Measurements from ENCODE around the gene TBL1Y. TPM values are rescaled to one million over a fixed set of nuclear protein-coding genes. Genes with fewer than 3 reads are reported as not detected.

TBL1Y gene
- polyA plus RNA-seq, 6 donors from 2014 or later: not detected

DNA sequence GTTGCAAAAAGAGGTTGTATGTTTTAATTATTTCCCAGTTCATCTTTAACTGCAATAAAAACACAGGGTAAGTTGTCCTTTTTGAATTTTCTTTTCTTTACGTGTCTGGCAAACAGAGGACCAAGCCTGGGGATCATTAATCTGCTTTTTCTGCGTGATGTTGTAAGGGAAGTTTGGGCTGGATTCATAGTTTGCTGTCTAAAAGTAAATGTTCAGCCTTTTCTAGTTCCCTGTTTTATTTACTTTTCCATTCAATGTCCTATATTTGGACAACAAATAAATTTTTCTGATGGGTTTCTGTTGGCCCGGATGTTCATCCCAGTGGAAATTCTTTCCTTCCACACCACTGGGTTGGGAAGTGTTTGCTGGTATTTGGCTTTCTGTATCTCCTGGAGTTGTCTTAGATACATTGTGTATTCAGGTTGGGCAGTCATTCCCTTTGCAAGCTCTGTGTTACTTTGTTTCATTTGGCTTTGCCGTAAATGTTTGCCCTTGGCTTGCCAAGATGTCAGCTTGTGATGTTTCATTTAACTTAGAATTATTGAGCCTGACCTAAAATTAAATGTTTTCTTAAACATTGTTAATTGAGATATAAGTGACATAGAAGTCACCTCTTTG, 21.4 kb downstream of the TBL1Y start:
- no peak for DNase-seq
- Mint-ChIP-seq H3K27ac (no peak overlapping the region), H3K27me3 (no peaks in the 10 kb centered on the region), H3K9me3 (no peaks in the 10 kb centered on the region), H3K36me3 (no peaks in the 10 kb centered on the region), H3K4me3 (no peak overlapping the region), H3K4me1 (no peaks in the 10 kb centered on the region)
- ATAC-seq (ENCODE audit: low read depth in 2 of 2): no peak

DNA sequence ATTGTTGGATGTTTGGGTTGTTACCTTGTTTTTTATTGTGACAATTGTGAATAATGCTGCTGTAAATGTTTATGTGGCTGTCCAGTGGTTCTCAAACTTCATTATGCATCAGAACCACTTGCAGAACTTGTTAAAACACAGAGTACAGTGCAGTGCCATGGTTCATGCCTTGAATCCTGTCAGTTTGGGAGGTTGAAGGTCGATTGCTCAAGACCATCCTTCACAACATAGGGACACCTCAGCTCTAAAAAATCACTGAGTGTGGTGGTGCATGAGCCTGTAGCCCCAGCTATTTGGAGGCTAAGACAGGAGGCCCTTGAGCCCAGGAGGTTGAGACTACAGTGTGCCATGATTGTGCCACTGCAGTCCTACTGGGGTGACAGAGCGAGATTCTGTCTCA, 25.0 kb downstream of the TBL1Y start:
- Mint-ChIP-seq H3K27me3 (no peaks in the 10 kb centered on the region), H3K27ac (no peak overlapping the region), H3K36me3 (no peaks in the 10 kb centered on the region), H3K9me3 (no peaks in the 10 kb centered on the region), H3K4me3 (no peak overlapping the region), H3K4me1 (no peaks in the 10 kb centered on the region)
- ATAC-seq (ENCODE audit: low read depth in 2 of 2) (no peak), DNase-seq (no peak)

DNA sequence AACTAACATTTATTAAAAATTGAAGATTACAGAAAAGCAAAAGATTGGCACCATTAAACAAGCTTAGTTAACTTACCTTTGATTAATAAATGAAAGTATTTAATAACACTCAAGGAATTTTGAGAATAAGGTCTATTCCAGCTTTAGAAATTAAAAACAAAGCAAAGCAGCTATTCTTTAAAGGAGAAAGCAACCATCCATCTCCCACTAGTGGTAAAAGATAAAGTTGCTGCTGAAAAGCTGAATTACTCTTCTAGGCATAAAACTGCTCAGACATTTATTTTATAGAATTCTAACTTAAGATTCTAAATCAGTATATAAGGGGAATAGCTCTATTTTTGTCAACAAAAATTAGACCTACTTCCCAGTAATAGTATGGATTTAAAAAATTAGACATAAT, 37.2 kb downstream of the TBL1Y start:
- Mint-ChIP-seq H3K27ac (no peak overlapping the region), H3K4me1 (no peaks in the 10 kb centered on the region), H3K36me3 (no peaks in the 10 kb centered on the region), H3K9me3 (no peaks in the 10 kb centered on the region), H3K27me3 (no peaks in the 10 kb centered on the region), H3K4me3 (no peak overlapping the region)
- ATAC-seq (ENCODE audit: low read depth in 2 of 2): no peak
- DNase-seq: no peak

DNA sequence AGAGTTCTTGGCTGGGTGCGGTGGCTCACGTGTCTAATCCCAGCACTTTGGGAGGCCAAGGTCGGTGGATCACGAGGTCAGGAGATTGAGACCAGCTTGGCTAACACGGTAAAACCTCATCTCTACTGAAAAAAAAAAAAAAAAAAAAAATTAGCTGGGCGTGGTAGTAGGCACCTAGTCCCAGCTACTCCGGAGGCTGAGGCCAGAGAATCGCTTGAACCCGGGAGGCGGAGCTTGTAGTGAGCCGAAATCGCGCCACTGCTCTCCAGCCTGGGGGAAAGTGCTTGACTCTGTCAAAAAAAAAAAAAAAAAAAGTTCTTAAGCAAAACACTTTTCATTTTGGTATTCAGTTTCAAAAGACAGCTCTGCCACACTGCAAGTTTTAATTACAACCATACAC, 37.9 kb downstream of the TBL1Y start:
- Mint-ChIP-seq H3K4me3 (no peak overlapping the region), H3K27ac (no peak overlapping the region), H3K36me3 (no peaks in the 10 kb centered on the region), H3K27me3 (no peaks in the 10 kb centered on the region), H3K9me3 (no peaks in the 10 kb centered on the region), H3K4me1 (no peaks in the 10 kb centered on the region)
- no peak for ATAC-seq (ENCODE audit: low read depth in 2 of 2)
- DNase-seq: no peak

DNA sequence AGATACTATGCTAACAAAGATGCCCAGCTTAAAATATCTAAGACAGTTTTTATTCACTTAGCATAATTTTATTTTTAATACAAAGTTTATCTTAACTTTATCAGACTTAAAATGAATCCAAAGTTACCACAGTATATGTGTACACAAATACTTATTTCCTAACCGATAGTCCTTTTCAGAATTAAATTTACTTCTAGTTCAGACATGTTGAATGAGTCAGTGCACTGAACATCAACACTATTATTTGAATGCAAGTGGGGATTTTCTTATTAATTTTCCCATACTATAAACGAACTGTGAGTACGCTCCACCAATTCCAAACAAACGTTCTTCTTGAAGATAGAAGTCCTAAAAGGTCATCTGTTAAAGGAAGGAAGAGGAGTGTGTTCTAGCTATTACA, 39.5 kb downstream of the TBL1Y start:
- Mint-ChIP-seq H3K9me3 (no peaks in the 10 kb centered on the region), H3K27me3 (no peaks in the 10 kb centered on the region), H3K4me1 (no peaks in the 10 kb centered on the region), H3K4me3 (no peak overlapping the region), H3K36me3 (no peaks in the 10 kb centered on the region), H3K27ac (no peak overlapping the region)
- ATAC-seq (ENCODE audit: low read depth in 2 of 2) (no peak), DNase-seq (no peak)

DNA sequence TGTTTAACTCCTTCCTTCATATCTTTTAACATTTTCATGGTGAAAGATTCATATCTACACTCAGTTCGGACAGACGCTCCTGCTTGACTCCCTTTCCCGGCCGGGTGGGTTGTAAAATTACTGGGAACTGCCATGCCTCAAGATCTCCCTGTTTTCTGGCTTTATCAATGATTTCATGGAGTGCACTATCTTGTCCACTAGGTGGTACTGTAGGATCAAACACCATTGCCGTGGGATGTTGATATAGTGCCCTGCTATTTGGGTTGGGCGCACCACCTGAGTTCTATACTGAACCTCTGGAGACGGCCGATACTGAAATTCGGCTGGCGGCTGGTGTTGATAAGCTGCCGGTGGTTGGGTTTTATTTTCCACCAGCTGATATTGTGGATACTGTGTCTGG, 54.2 kb downstream of the TBL1Y start:
- ATAC-seq (ENCODE audit: low read depth in 2 of 2): peak in 1 of 2 donors; percentile 45
- H3K36me3 Mint-ChIP-seq: no peaks in the 10 kb centered on the region
- no peak for DNase-seq
- no peaks in the 10 kb centered on the region for H3K9me3 Mint-ChIP-seq
- H3K27ac Mint-ChIP-seq: no peak overlapping the region
- no peak overlapping the region for H3K4me3 Mint-ChIP-seq
- H3K27me3 Mint-ChIP-seq: peaks cover 0 to 5% (median 0%) of the 10 kb centered on the region in 3 donors
- no peaks in the 10 kb centered on the region for H3K4me1 Mint-ChIP-seq

DNA sequence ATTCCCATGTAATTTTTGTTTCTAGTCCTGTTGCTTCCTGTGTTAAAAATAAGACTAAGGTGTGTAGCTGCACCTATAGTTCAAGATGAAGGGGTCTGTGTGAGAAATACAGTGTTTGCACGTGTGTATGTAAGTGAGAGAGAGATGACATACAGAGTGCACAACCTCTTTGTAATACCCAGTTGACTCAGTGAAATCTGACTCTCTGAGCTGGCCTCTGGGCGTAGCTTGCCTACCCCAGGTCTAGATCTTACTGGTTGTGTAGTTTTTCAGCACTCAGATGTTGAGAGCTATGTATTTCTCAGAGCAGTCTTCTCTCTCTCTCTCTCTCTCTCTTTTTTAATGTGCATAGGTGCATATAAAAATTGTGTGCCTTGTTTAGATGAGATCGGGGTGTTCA, 56.0 kb downstream of the TBL1Y start:
- ATAC-seq (ENCODE audit: low read depth in 2 of 2): no peak
- Mint-ChIP-seq H3K36me3 (no peaks in the 10 kb centered on the region), H3K4me1 (no peaks in the 10 kb centered on the region), H3K9me3 (no peaks in the 10 kb centered on the region), H3K27ac (peak overlapping the region in 1 of 6 donors; percentile 75), H3K4me3 (no peak overlapping the region), H3K27me3 (peaks cover 0 to 5% (median 0%) of the 10 kb centered on the region in 3 donors)
- no peak for DNase-seq

DNA sequence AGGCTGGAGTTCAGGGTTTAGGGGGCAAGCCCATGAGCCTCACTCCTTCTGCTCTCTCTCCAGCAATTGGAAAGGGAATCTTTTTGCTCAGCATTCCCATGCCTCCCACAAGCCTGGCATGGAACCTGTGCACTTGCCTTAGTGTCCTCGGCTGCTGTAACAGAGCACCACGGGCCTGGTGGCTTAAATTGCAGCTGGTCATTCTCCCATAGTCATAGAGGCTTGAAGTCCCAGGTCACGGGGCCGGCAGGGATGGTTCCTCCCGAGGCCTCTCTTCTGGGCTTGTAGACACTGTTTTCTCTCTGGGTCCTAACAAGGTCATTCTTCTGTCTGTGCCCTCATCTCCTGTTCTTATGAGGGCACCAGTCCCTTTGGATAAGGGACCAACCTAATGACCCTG, 57.2 kb downstream of the TBL1Y start:
- DNase-seq: no peak
- H3K27me3 Mint-ChIP-seq: peaks cover 0 to 5% (median 0%) of the 10 kb centered on the region in 3 donors
- no peak overlapping the region for H3K4me3 Mint-ChIP-seq
- no peak overlapping the region for H3K27ac Mint-ChIP-seq
- no peaks in the 10 kb centered on the region for H3K9me3 Mint-ChIP-seq
- H3K36me3 Mint-ChIP-seq: no peaks in the 10 kb centered on the region
- no peaks in the 10 kb centered on the region for H3K4me1 Mint-ChIP-seq
- ATAC-seq (ENCODE audit: low read depth in 2 of 2): no peak

DNA sequence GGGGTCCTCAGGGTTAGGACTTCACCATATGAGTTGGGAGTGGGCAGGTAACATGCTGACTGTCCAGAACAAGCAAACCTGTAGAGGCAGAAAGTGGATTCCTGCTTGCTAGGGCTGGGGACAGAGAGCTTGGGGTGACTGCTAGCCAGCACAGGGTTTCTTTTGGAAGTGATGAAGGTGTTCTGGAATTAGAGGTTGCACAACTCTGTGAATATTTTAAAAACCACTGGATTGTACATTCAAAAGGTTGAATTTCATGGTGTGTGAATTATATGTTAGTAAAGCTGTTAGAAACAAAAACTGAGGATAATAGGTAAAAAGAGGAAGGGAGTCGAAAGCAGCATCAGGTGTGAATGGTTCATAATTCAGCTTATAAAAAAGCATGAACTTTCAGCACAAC, 57.7 kb downstream of the TBL1Y start:
- Mint-ChIP-seq H3K27ac (no peak overlapping the region), H3K4me1 (no peaks in the 10 kb centered on the region), H3K9me3 (no peaks in the 10 kb centered on the region), H3K4me3 (no peak overlapping the region), H3K27me3 (peaks cover 0 to 5% (median 0%) of the 10 kb centered on the region in 3 donors), H3K36me3 (no peaks in the 10 kb centered on the region)
- DNase-seq (no peak), ATAC-seq (ENCODE audit: low read depth in 2 of 2) (no peak)

DNA sequence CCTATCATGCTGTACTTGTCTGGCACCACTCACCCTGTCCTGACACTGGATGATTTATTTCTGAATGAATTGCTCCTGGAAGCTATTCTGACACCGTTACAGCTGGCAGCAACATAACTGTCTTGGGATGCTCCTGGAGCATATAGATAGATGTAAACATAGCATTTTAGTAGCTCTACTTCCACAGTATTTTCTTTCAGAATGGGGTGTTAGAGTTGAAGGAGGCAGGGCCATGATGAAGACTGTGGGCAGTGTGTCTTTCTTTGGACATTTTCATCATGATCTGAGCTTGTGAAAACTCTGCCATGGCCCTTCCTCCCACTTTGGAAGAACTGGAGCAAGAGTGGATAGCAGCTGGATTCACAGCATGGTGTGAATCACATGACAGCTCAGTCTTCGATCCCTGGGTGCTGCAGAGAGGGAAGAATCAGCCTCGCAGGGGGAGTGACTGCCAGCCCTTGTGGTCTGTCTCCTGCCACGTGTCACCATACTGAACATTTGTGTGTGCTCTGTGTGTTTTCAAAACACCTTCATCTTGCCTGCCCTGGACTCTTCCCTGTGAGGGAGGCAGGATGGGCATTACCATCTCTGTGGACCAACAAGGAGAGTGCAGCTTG, 61.9 kb downstream of the TBL1Y start:
- Mint-ChIP-seq H3K4me1 (peaks cover 0 to 4% (median 0%) of the 10 kb centered on the region in 3 donors), H3K27ac (no peak overlapping the region), H3K9me3 (no peaks in the 10 kb centered on the region), H3K36me3 (no peaks in the 10 kb centered on the region), H3K27me3 (no peaks in the 10 kb centered on the region), H3K4me3 (no peak overlapping the region)
- DNase-seq: no peak
- ATAC-seq (ENCODE audit: low read depth in 2 of 2): no peak

DNA sequence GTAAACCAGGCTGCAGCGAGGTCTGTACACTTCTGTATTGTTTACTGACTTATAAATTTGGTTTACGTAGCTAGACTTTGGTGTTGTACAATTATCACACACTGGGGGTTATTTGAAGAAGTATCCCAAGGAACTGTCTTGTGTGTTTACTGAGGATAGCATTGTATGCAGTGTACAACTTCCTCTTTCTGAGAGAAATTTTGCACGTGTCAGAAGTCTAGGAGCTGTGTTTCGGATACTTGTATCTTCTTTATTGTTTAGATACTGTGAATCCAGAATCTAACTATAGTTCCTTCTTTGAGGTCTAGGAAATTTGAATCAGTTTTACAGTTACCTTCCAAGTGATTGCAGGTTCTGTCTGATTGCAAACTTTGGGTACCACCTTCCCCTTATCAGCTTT, 64.5 kb downstream of the TBL1Y start:
- Mint-ChIP-seq H3K27ac (no peak overlapping the region), H3K27me3 (no peaks in the 10 kb centered on the region), H3K4me1 (peaks cover 0 to 4% (median 0%) of the 10 kb centered on the region in 3 donors), H3K4me3 (no peak overlapping the region), H3K36me3 (no peaks in the 10 kb centered on the region), H3K9me3 (peaks cover 0 to 1% (median 0%) of the 10 kb centered on the region in 7 donors)
- ATAC-seq (ENCODE audit: low read depth in 2 of 2) (no peak), DNase-seq (no peak)

DNA sequence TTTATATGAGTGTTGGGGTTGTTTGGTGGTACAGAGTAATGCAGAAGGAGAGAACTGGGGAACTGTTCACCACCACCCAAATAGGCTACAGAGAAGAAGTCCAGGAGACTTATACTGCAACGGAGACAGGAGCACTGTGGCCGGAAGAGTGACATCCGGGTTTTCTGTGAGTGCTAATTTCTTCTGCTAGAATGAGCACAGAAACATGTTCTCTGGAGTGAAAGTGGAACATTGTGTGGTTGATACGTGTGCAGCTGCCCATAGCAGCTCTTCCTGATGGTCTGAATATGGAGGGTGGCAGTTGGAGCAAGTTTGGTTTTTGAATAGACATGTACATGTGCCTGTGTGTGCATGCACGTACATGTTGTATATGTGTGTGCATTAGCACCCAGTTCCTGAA, 67.3 kb downstream of the TBL1Y start:
- Mint-ChIP-seq H3K4me1 (peaks cover 0 to 4% (median 0%) of the 10 kb centered on the region in 3 donors), H3K36me3 (no peaks in the 10 kb centered on the region), H3K27me3 (no peaks in the 10 kb centered on the region), H3K9me3 (peaks cover 0 to 3% (median 0%) of the 10 kb centered on the region in 7 donors), H3K27ac (peak overlapping the region in 1 of 6 donors; percentile 71), H3K4me3 (no peak overlapping the region)
- no peak for DNase-seq
- no peak for ATAC-seq (ENCODE audit: low read depth in 2 of 2)

DNA sequence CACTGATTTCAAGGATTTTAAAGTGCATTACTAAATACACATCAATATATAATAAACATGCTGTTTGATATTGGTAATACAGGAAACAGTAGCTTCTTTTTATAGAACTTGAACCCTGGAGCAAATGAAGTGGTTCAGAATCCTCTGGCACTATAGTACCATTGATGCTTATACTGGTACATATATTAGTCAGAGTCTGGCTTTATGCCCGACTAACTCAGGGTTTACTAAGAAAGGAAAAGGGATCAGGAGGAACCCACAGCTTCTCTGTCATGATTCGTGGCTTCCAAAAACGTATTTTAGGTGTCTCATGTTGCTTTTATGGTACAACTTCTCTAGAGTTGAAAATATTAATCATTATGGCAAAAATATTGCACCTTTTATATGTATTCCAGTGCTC, 72.7 kb downstream of the TBL1Y start:
- no peaks in the 10 kb centered on the region for H3K27me3 Mint-ChIP-seq
- H3K27ac Mint-ChIP-seq: no peak overlapping the region
- peaks cover 0 to 3% (median 0%) of the 10 kb centered on the region in 7 donors for H3K9me3 Mint-ChIP-seq
- DNase-seq (no peak), ATAC-seq (ENCODE audit: low read depth in 2 of 2) (no peak)
- peaks cover 0 to 6% (median 0%) of the 10 kb centered on the region in 3 donors for H3K4me1 Mint-ChIP-seq
- no peak overlapping the region for H3K4me3 Mint-ChIP-seq
- no peaks in the 10 kb centered on the region for H3K36me3 Mint-ChIP-seq

DNA sequence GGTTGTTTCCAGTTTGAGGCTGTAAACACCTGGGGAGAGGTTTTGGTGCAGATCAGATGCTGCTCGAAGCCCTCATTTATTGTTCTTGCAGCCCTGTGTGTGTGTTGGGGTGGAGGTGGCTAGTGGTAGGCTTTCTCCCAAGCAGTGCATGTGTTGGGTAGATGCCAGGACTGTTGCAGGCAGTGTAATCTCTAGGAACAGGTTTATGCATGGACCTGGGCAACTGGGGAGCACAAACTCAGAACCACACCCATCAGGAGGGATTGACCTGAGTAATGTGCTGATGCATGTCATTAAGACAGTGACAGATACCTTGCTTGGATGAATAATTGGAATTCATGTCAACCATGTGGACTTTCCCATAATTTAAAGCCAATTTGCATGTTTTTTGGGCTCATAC, 77.3 kb downstream of the TBL1Y start:
- H3K27me3 Mint-ChIP-seq: no peaks in the 10 kb centered on the region
- H3K4me1 Mint-ChIP-seq: peaks cover 0 to 6% (median 0%) of the 10 kb centered on the region in 3 donors
- ATAC-seq (ENCODE audit: low read depth in 2 of 2) (no peak), DNase-seq (no peak)
- no peak overlapping the region for H3K4me3 Mint-ChIP-seq
- no peaks in the 10 kb centered on the region for H3K9me3 Mint-ChIP-seq
- no peaks in the 10 kb centered on the region for H3K36me3 Mint-ChIP-seq
- H3K27ac Mint-ChIP-seq: no peak overlapping the region

Measured in naive B cell (primary cell).